Hippocampal formation (tissue), 2 donors: ENCODE data around the gene SAMD4B.

Experiments
- DNase-seq, 2 donors: peaks; one replicate each; lab custom pipeline; 2025; lab: John Stamatoyannopoulos, UW

Gene SAMD4B

DNA sequence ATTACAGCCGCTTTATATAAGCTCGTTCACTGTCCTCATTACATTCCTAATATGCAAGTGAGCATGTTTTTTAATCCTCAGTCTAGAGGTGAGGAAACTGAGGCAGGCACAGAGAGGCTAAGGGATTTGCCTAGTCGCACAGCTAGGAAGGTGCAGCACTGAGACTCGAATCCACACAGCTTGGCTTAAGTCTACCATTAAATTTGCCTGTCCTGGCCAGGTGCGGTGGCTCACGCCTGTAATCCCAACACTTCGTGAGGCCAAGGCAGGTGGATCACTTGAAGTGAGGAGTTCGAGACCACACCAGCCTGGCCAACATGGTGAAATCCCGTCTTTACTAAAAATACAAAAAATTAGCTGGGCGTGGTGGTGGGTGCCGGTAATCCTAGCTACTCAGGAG, 85.5 kb downstream of the SAMD4B start:
- DNase-seq, result no peak

GRCh38 chr19:39428283-39429112, 86.3 kb downstream of the SAMD4B start:
- DNase-seq, result no peak

- DNase-seq, result no peak
These were observed 88.7 kb downstream of the SAMD4B start for GRCh38 chr19:39430675-39431593.

DNA sequence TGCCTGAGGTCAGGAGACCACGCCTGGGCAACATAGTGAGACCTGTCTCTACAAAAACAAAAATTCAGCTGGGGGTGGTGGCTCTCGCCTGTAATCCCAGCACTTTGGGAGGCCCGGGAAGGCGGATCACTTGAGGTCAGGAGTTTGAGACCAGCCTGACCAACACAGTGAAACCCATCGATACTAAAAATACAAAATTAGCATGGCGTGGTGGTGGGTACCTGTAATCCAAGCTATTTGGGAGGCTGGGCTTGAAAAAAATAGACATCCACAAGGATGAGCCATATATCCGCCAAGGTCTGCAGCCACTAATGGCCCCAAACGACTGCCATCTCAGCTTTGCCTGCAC, 90.4 kb downstream of the SAMD4B start:
- DNase-seq, result no peak

GRCh38 chr19:39433480-39434079, 91.4 kb downstream of the SAMD4B start:
- DNase-seq, result no peak

DNA sequence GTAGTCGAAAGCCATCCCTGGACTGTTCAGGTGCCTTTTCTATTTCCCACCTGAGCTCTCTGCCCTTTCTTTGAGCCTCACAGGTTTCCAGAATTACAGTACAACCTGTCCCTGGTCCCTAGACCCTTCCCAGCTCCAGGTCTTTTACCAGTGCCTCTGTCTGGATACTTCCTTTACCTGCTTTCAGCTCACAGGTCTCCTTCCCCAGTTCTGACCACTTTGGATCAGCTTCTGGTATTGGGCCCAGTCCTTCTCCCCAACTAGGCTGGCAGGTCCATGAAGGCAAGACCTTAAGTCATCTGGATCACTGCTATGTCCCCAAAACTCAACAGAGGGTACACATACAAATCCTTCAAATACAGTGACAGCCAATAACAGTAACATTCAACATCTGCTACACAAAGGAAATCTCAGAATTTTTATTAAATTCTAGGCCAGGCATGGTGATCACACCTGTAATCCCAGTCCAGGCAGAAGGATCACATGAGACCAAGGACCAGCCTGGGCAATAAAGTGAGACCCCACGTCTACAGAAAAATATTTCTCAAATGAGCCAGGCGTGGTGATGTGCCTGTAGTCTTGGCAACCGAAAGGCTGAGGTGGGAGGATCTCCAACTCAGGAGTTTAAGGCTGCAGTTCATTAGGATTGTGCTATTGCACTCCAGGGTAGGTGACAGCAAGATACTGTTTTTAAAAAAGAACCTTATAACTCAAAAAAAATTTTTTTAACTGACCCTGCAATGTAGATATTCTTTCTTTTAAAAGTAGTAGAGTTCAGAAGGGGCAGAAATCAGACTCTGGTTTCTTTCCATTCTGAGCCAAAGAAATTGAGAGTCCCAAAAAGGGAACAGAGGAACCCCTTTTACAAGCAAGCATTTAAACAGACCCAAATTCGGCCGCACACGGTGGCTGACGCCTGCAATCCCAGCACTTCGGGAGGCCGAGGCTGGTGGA, 92.2 kb downstream of the SAMD4B start:
- no peak for DNase-seq
